GM12878 (cell line): ENCODE data around the gene FBXL17. TPM values are rescaled to one million over a fixed set of nuclear protein-coding genes. Genes with fewer than 3 reads are reported as not detected.

Source experiments
- ATAC-seq: fragments of 200-7000 bp; cut with Tn5 transposase; 3 replicates; pipeline ENCODE4 v1.9.1; 2020; ENCODE audit warnings: mild to moderate bottlenecking, moderate library complexity
- BruUV-seq: library from RNA; stranded (reverse); fragments of 400-500 nt; replicated peaks from 2 replicates; lab custom pipeline; 2021; lab: Mats Ljungman, UMichigan
- CTCF ChIA-PET: fragments of 300-600 bp; sonication (Branson Sonifier 250); formaldehyde crosslinking; extraction: SDS; loops from one replicate; lab custom pipeline; 2021; ENCODE audit warnings: inconsistent platforms; lab: Yijun Ruan, JAX
- POLR2A ChIA-PET: fragments of 350-600 bp; formaldehyde crosslinking; extraction: SDS; loops from one replicate; lab custom pipeline; 2021; ENCODE audit warnings: inconsistent platforms; lab: Charles Lee
- RAD21 ChIA-PET: fragments of 300-600 bp; sonication (Branson Sonifier 250); formaldehyde crosslinking; loops from one replicate; lab custom pipeline; 2023; ENCODE audit warnings: antibody characterized with exemption; ENCODE audit not compliant: unreplicated experiment; lab: Charles Lee
- SMC1A ChIA-PET: fragments of 300-600 bp; sonication (Branson Sonifier 250); formaldehyde crosslinking; loops from one replicate; lab custom pipeline; 2023; ENCODE audit not compliant: unreplicated experiment, uncharacterized antibody; lab: Charles Lee
- DNase-seq: peaks from one replicate; pipeline ENCODE4 v3.0.0-alpha.2; 2011; ENCODE audit warnings: low read depth, low spot score
- FAIRE-seq: peaks from 3 replicates; lab custom pipeline; 2011; peaks lifted over from hg19 to GRCh38; lab: Jason Lieb, UNC
- H2AFZ ChIP-seq: 2 replicates; pipeline ENCODE4 v1.6.0; 2011; ENCODE audit warnings: low read depth, low read length, control low read depth; ENCODE audit not compliant: control insufficient read depth
- H3K27ac ChIP-seq: 2 replicates; pipeline ENCODE4 v1.5.1; 2011; ENCODE audit warnings: control low read depth; ENCODE audit not compliant: control insufficient read depth, insufficient read depth
- H3K27me3 ChIP-seq, 2 experiments: replicated peaks in 1 of 2; 2 replicates each; pipeline versions ENCODE4 v1.6.0 to v1.6.1; 2011; ENCODE audit warnings: low read length in 1 of 2; ENCODE audit not compliant: control insufficient read depth in 2 of 2, insufficient read depth in 2 of 2
- H3K36me3 ChIP-seq, 2 experiments: 2 replicates each; pipeline ENCODE4 v1.5.1; 2011; ENCODE audit warnings: low read length in 1 of 2; ENCODE audit not compliant: control insufficient read depth in 2 of 2, insufficient read depth in 2 of 2
- H3K4me1 ChIP-seq: 2 replicates; pipeline ENCODE4 v1.6.1; 2011; ENCODE audit warnings: mild to moderate bottlenecking, low read length, moderate library complexity, mixed read lengths; ENCODE audit not compliant: control insufficient read depth, insufficient read depth
- H3K4me2 ChIP-seq: 2 replicates; pipeline ENCODE4 v1.6.0; 2011; ENCODE audit warnings: control low read depth; ENCODE audit not compliant: control insufficient read depth, insufficient read depth
- H3K4me3 ChIP-seq: fragments of 200-600 bp; sonication (generic); 2 replicates; pipeline ENCODE4 v1.5.1; 2016
- H3K79me2 ChIP-seq: 2 replicates; pipeline ENCODE4 v1.6.0; 2011; ENCODE audit warnings: low read length; ENCODE audit not compliant: control insufficient read depth, insufficient read depth
- H3K9ac ChIP-seq: 2 replicates; pipeline ENCODE4 v1.8.0; 2011; ENCODE audit warnings: low read length, control low read depth, mixed read lengths; ENCODE audit not compliant: control insufficient read depth, insufficient read depth
- H3K9me3 ChIP-seq: replicated peaks from 3 replicates; pipeline ENCODE4 v1.5.1; 2011; ENCODE audit warnings: mild to moderate bottlenecking, low read length; ENCODE audit not compliant: control insufficient read depth, insufficient read depth
- H4K20me1 ChIP-seq: 2 replicates; pipeline ENCODE4 v1.6.0; 2011; ENCODE audit not compliant: control insufficient read depth, insufficient read depth
- JUNB ChIP-seq: IDR thresholded peaks from 2 replicates; pipeline ENCODE4 v1.6.1; 2016; ENCODE audit warnings: antibody characterized with exemption, mild to moderate bottlenecking
- MEF2B ChIP-seq: fragments of 450-650 bp; IDR thresholded peaks from 2 replicates; pipeline ENCODE4 v1.6.1; 2018; ENCODE audit warnings: mild to moderate bottlenecking, moderate library complexity; ENCODE audit not compliant: partially characterized antibody, poor library complexity, severe bottlenecking
- POLR2A ChIP-seq: IDR thresholded peaks from 2 replicates; pipeline ENCODE4 v1.6.1; 2011; ENCODE audit warnings: low read depth, mild to moderate bottlenecking, low read length
- REST ChIP-seq: IDR thresholded peaks from 2 replicates; pipeline ENCODE4 v1.6.1; 2012; ENCODE audit warnings: mild to moderate bottlenecking, low read depth, low read length
- WGBS: methylation state at CpG from one replicate; pipeline ENCODE4 v1.1.6; 2016; ENCODE audit warnings: low lambda C conversion rate; ENCODE audit not compliant: insufficient replicate concordance, insufficient coverage; ENCODE audit errors: missing lambda C conversion rate; 5-methylcytosine and 5-hydroxymethylcytosine counted together
- in situ Hi-C: fragments of 300-500 bp; cut with MboI; formaldehyde crosslinking; loops from 9 replicates; pipeline ENCODE4 v1.14.3; 2018; ENCODE audit warnings: mixed read lengths
- intact Hi-C: fragments of 100-400 bp; cut with micrococcal nuclease; formaldehyde crosslinking; loops from one replicate; pipeline ENCODE4 v1.14.2; 2022; ENCODE audit not compliant: unreplicated experiment
- polyA plus RNA-seq, 11 experiments: library from polyadenylated mRNA; depleted of rRNA in 4 of 11; unstranded in 6 of 11; stranded (reverse) in 5 of 11; fragments of >200 nt; fragmentation: Nextera tagmentation in 4 of 11; fragmentation: Illumina TruSeq in 1 of 11; extraction: Ambion mirVana in 4 of 11; extraction: Trizol in 1 of 11; gene quantifications; 1 replicate in 1 of 11; 2 replicates in 10 of 11; pipeline versions ENCODE4 v1.2.1 to v1.2.3, GENCODE V29; 2011 to 2016; ENCODE audit warnings: inconsistent platforms in 2 of 11, missing spikeins in 2 of 11, low read depth in 1 of 11
- total RNA-seq, 4 experiments: library from RNA; depleted of rRNA in 3 of 4; stranded (reverse); fragments of >200 nt in 3 of 4; fragmentation: Illumina TruSeq in 1 of 4; extraction: Trizol in 1 of 4; gene quantifications; 2 replicates each; pipeline versions ENCODE4 v1.2.1 to v1.2.3, GENCODE V29; 2013 to 2021

Gene FBXL17
- total and polyA plus RNA-seq, 10 of the 15 experiments (the other 5 are each of a cell fraction or from before 2014, with no cell fraction given) = 0.88 to 9.0 (median 4.4) TPM

GRCh38 chr5:108260858-108261170, 121.1 kb downstream of the FBXL17 start:
- FAIRE-seq (no peak), ATAC-seq (no peak), DNase-seq (no peak)
- intact Hi-C loops = loop anchor here (1.0 kb wide), 2 partner anchors 84 to 260 kb away; no protein-coding TSS in a partner anchor
- no peaks in the 10 kb centered on the region for H3K27me3 ChIP-seq
- no TSS peak for BruUV-seq
- ChIA-PET RAD21 (interaction anchor here (0.7 to 4.9 kb wide), 13 partner anchors 10 to 382 kb away, joined by 3 to 81 read pairs (median 4); partner anchors contain the start of gene FBXL17), CTCF (interaction anchor here (0.7 to 7.2 kb wide), 45 partner anchors 9 to 721 kb away, joined by 3 to 142 read pairs (median 5); no protein-coding TSS in a partner anchor), POLR2A (no interaction called here), SMC1A (interaction anchor here (0.7 to 6.5 kb wide), 23 partner anchors 10 to 1788 kb away, joined by 3 to 88 read pairs (median 3); no protein-coding TSS in a partner anchor)
- in situ Hi-C loops = no loop called here
- H4K20me1 ChIP-seq = no peaks in the 10 kb centered on the region
- no peak overlapping the region for H3K4me2 ChIP-seq
- no peaks in the 10 kb centered on the region for H3K9me3 ChIP-seq
- TF ChIP-seq POLR2A = no peak
- TF ChIP-seq JUNB = 0 out of 2 replicates have a peak, but pooled peaks have one; percentile 10
- no peak for TF ChIP-seq REST
- TF ChIP-seq MEF2B = no peak
- no peaks in the 10 kb centered on the region for H3K36me3 ChIP-seq
- 2% methylated on average over 2 of the region's 2 CpGs for WGBS
- H3K4me3 ChIP-seq = no peak overlapping the region
- no peaks in the 10 kb centered on the region for H3K79me2 ChIP-seq
- H3K4me1 ChIP-seq = no peaks in the 10 kb centered on the region
- no peak overlapping the region for H3K27ac ChIP-seq
- H2AFZ ChIP-seq = no peak overlapping the region; the same call in 1 of the 2 replicates
- H3K9ac ChIP-seq = no peak overlapping the region
